EL (cell line): Measurements from ENCODE around the gene CRBN.

Source experiments
- DNase-seq: peaks from one replicate; pipeline ENCODE4 v3.0.0-alpha.2; 2016

Gene CRBN

GRCh38 chr3:3170998-3171397 is 8.5 kb downstream of the CRBN start:
- peak; percentile 23 for DNase-seq

DNA sequence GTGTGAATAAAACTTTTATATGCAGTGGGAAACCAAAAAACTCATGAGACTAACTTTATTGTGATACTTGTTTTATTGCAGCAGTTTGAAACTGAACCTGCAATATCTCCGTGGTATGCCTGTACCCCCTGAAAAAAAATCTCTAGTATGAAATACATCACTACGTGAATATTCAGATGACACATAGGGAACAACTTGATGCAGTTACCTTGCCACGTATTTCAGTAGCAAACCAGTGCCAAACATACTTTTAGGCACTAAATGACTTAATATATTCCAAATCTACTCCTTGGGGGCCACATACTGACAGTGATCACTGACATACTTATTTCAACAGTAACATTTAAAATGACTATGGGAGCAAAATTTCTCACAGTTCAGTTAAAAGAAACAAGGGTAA is 13.8 kb downstream of the CRBN start:
- DNase-seq = no peak

GRCh38 chr3:3165241-3165640 is 14.2 kb downstream of the CRBN start:
- no peak for DNase-seq

DNA sequence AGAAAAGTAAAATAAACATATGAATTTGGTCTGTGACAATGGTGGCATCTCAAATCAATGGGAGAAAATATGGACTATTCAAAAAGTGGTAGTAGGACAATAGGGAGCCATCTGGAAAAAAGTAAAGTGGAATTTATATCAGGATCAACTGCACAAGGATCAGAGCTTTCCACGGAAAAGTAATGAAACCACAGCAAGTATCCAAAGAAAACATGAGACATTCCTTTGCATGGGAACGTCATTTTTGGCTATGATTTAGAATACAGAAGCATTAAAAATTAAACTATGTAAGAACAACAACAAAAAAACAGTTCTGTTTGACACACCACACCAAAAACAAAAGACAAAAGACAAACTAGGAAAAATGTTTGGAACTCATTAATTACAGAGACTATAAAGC is 18.7 kb downstream of the CRBN start:
- no peak for DNase-seq

DNA sequence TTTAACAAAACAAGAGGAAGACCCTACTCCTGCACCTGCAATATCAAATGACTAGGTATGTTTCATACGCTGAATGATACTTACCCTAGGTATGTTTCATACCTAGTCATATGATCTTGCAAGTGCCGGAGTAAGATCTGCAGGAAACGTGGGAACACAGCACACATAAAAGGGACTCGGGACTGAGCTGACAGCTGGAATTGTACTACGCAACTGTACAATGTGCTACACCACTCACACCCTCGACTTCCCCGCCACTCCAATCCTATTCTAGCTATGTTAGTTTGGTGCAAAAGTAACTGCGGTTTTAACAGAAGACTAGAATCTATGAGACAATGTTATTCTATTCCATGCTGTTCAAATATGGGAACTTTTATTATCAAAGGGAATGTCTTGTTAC is 22.0 kb downstream of the CRBN start:
- DNase-seq = no peak

GRCh38 chr3:3154879-3155610 is 24.4 kb downstream of the CRBN start:
- no peak for DNase-seq

DNA sequence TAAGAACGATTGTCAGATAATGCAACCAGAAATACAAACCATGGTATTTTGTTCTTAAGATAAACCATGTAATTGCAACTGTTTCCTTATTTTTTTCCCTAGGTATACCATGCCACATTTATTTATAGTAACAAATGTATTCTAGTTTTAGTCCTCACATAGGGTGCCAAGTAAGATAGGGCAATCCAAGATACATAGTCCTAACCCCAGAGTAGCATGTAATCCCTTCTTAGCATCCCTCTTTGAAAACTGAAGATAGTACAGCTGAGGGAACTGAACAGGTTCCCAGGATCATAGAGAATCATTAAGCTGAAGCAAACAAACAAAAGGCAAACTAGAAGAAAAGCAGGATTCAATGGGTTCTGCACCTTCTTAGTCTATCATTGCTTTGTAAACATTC is 28.0 kb downstream of the CRBN start:
- DNase-seq = no peak

GRCh38 chr3:3149560-3149959 is 29.9 kb downstream of the CRBN start:
- DNase-seq = no peak

- DNase-seq = no peak
Observed at GRCh38 chr3:3145831-3146230, 33.7 kb downstream of the CRBN start.

DNA sequence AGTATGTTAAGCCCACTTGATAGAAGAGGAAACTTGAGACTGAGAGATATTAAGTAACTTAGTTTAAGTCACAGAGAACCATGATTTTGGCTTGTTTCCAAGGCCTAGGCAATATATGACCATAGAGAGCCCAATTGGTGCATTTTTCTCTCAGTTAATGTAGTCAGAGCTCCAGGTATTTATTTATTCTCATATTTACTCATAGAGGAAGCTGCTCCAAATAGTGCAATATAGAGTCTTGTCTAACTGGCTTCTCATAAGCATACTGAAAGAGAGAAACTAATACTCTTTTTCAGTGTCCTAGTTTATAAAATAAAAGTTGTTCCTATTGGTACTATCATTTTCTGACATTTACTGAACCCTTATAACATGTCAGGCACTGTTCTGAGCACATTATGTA is 37.6 kb downstream of the CRBN start:
- DNase-seq = no peak

DNA sequence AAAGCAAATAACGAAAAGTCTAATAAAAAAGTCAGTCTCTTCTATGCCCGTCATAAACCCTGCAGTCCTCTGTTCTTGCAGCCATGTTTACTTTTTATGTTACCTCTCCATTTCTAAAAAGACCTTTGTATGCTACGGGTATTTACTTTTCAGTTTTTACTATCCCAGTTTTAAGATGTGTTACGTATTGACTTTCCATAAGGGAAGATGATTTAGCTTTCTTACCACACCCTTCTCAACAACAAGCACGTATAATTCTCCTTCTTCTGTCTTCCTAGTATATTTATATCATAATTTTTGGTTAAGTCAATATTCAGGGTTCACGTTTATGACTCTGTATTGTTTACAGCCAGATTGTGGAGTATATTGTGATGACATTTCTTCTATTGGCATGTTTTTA is 42.0 kb downstream of the CRBN start:
- no peak for DNase-seq

DNA sequence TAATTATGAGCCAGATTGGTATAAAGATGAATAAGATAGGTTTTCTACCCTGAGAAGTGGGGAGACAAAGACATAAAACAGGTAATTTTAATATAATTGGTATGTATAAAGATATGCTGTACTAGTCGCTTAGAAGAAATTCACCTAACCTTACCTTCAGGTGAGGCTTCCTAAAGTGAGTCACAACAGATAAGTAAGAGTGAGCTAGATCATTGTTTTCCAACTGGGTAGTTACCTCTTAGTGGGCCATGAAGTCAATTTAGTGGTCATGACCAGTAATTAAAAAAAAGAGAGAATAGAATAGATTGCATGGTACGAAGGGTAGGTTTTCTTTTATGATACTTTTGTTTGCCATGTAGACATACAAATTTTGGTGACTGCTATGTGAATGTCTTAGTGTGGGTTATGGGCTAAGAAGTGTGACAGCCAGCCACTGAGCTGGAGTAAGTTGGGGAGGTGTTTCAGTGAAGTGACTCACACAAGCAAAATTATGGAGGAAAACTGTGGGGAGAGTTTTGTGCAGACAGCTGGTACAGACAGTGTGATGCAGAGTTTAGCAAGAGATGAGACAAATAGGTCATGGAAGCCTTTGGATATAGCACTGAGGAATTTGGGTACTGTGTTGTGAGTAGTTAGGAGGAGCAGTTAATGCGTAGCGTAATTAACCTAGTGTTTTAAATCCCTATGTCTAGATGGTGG is 44.6 kb downstream of the CRBN start:
- peak; percentile 9 for DNase-seq

- DNase-seq = no peak
Observed at GRCh38 chr3:3133500-3133899, 46.0 kb downstream of the CRBN start.

DNA sequence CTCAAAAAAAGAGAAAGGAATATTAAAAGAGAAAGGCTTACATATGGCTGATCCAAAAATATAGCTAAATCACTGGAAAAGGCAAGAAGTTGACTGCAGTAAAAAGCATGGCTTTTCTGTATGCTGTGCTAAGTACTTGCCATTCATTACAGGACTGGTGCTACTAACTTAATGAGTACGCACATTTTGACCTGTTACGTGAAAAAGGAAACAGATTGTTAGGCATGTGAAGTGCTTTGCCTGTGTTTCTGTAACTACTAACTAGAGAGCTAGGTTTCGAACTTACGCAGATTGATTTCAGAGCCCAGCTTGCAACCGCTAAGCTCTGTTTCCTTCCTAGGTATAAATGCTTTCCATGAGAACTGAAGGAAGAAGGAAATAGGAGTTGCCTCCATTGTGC is 49.9 kb downstream of the CRBN start:
- DNase-seq = no peak

DNA sequence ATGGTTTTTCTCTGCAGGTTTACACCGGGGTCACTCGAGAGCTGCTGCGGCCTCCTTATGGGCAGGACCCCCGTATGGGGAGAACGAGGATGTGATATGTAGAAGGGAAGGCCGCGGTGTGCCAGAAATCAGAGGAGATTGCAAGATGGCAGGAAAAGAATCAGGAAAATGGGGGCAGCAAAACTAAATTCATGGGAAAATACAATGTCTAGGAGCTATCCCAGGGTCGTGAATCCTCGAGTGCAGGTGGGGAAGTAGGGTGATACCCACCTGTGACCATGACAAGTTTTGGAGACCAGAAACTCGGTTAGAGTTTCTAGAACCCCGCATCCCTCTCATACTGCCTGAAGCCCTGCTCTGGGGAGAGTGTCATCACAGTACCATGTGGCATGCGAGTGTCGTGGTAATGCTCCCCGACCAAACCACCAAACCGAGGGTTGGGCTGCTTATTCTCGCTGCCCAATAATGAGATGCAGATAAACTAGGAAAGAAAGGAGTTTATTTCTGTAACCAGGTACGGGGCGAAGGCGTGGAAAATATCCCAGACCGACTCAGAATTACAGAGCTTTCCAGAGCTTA is 52.0 kb downstream of the CRBN start:
- peak; percentile 17 for DNase-seq

DNA sequence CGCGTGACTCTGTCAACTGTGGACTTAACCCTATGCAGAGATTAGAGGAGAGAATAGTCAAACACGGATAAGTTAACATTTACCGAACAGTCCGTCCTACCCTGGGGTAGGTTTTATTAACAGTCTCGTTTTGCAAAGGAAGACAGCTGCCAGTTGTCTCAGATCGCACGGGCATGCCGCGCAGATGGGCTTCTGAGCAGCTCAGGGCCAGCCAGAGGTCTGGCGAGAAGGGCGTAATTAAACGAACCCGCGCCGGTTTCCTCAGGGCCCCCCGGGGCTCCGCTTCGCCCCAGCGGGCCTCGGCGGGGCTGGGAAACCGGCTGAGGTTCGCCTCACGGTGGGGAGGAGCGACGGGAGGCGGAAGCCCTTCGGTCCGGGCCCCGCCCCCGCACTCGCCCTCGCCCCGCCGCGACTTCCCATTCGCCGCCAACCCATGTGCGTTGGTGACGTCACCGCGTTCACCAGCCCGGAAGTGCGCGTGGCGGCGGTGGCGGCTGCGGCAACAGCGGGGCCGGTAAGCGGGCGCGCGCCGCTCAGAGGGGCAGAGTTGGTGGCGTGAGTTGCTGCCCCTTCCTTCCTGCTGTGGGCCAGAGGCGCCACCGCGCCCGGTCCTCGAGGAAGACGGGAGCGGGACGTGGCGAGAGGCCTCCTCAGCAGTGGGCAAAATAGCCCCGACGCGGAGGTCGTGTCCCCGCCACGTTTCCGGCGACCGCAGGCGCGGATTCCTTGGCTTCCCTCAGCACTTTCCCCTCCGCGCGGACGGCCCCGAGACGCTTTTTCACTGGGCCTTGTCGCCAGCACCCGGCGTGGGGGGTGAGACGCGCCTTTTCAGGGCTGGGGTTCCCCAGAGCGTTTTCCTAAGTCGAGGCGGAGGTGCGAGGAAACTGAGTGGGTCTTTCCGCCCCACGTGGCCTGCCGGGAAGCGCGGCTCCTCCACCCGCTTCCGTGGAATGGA is 52.7 kb downstream of the CRBN start, which contains the start of gene TRNT1:
TSS of gene TRNT1 (plus strand) at position 464 of the 955 bp plus-strand sequence. CDS start 2,101 bp downstream, outside the sequence.
- DNase-seq = peak; percentile 91

- no peak for DNase-seq
Observed at GRCh38 chr3:3125977-3126376, 53.5 kb downstream of the CRBN start.

- DNase-seq = no peak
Observed at GRCh38 chr3:3119393-3119851, 60.1 kb downstream of the CRBN start.

- no peak for DNase-seq
Observed at GRCh38 chr3:3117651-3118050, 61.8 kb downstream of the CRBN start.

DNA sequence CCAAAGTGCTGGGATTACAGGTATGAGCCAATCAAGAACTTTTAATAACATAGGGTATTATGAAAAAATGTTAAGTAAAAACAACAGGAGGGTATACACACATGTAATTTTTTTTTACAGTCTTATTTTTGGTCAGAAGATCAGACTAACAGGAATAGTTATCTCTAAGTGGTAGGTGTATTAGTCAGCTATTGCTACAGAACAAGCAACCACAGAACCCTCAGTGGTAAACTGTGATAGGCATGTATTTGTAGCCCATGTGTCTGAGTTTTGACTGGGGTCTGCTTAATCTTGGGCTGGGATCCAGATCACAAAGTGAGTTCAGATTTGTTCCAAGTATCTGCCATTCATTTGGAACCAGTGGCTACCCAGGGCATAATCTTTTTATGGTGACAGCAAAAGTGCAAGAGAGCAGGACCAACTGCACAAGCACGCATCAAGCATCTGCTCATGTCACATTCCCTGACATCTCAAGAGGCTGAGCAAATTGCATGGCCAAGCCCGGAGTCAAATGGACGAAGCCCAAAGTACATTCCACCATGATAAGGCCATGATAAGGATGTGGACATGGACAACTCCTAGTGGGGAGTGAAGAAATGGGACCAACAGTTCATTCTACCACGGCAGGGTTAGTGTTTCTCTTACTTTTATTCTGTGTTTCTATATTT is 66.3 kb downstream of the CRBN start:
- no peak for DNase-seq

DNA sequence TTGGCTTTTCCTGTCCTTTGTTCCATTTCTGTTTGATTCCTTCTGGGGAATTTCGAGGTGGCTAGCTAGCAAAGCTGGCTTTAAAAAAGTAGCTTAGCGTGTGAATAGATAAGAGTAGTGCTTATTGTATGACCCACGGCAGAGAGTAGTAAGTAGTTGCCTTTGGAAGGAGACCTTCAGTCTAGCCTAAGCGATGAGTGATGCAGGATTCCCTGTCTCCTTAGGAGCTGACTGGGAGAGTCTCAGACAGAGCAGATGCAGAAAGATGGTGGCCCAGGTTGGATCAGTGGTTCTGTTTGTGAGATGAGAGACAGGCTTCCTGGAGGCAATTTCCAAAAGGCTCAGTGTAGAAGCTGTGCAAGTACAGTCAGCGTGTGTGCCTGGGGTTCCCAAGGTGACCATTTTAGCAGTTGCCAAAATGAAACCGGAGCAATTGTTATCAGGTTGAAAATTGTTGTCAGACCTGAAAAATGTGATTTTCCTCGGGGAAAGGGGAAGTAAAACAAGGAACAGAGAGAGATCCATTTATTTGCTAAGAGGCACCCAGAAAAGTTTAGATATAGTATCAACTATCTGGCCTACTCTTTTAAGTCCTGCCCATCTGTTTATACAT is 68.6 kb downstream of the CRBN start:
- DNase-seq = no peak

DNA sequence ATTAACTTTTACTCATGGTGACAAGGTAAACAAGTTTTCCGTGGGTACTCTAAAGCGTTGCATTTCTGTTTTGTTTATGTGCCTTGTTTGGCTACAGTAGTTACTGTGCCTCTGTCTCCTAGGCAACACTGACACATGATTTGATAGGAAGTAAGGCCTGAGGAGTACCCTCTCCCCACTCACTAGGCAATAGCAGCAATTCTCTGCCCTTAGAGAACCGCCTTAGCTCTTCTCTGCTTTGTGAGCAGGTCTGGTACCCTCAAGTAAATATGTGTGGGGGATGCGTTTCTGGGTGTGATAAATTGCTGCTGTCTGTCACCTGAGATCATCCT is 69.2 kb downstream of the CRBN start, which contains the start of gene IL5RA:
TSS of gene IL5RA (minus strand) at position 76 of the 332 bp plus-strand sequence. CDS start 5,390 bp downstream, outside the sequence.
- no peak for DNase-seq
